K562 (cell line): Measurements from ENCODE around the gene AOC1. TPM values are rescaled to one million over a fixed set of nuclear protein-coding genes. Genes with fewer than 3 reads are reported as not detected.

Source experiments
- ASH1L ChIP-seq: fragments of 450-650 bp; IDR thresholded peaks from 2 replicates; pipeline ENCODE4 v1.6.1; 2018; ENCODE audit warnings: borderline replicate concordance, mild to moderate bottlenecking, low read depth; ENCODE audit not compliant: partially characterized antibody
- CBFB ChIP-seq: sonication (generic); formaldehyde crosslinking; IDR thresholded peaks from 2 replicates; pipeline ENCODE4 v1.4.0; 2020; ENCODE audit warnings: mild to moderate bottlenecking, missing genetic modification reagents
- CHD2 ChIP-seq: IDR thresholded peaks from 2 replicates; pipeline ENCODE4 v1.6.1; 2011; ENCODE audit warnings: low read depth, low read length
- DIDO1 ChIP-seq: fragments of 450-650 bp; IDR thresholded peaks from 2 replicates; pipeline ENCODE4 v1.6.1; 2016; ENCODE audit warnings: low read depth, missing biosample characterization, missing genetic modification characterization
- ELF4 ChIP-seq: fragments of 450-650 bp; formaldehyde crosslinking; IDR thresholded peaks from 2 replicates; pipeline ENCODE4 v1.4.0; 2022; ENCODE audit warnings: missing genetic modification characterization
- FOXA3 ChIP-seq, 2 experiments: fragments of 450-650 bp in 1 of 2; sonication (generic) in 1 of 2; formaldehyde crosslinking; IDR thresholded peaks in 1 of 2; conservative IDR thresholded peaks in 1 of 2; 2 replicates each; pipeline versions ENCODE4 v1.4.0 to v1.8.0; 2020 to 2022; ENCODE audit warnings: mild to moderate bottlenecking in 2 of 2, missing genetic modification reagents in 1 of 2
- NFXL1 ChIP-seq: fragments of 450-650 bp; formaldehyde crosslinking; IDR thresholded peaks from 2 replicates; pipeline ENCODE4 v1.4.0; 2021; ENCODE audit warnings: mild to moderate bottlenecking
- NR3C1 ChIP-seq: sonication (generic); formaldehyde crosslinking; IDR thresholded peaks from 2 replicates; pipeline ENCODE4 v1.8.1; 2022; ENCODE audit warnings: missing genetic modification reagents
- PHF8 ChIP-seq: fragments of 200-600 bp; sonication (generic); IDR thresholded peaks from 2 replicates; pipeline ENCODE4 v1.6.1; 2012; ENCODE audit warnings: mixed run types, mild to moderate bottlenecking, inconsistent platforms, low read length, moderate library complexity, borderline replicate concordance
- POLR2A ChIP-seq: fragments of 450-650 bp; conservative IDR thresholded peaks from 2 replicates; pipeline ENCODE4 v1.6.1; 2016
- PRPF4 ChIP-seq: fragments of 200-400 bp; formaldehyde crosslinking; IDR thresholded peaks from one replicate; pipeline ENCODE4 v1.6.1; 2017; ENCODE audit warnings: low read length, low read depth, mild to moderate bottlenecking; ENCODE audit not compliant: insufficient read depth, poor library complexity, severe bottlenecking
- RAD51 ChIP-seq: fragments of 450-650 bp; IDR thresholded peaks from 2 replicates; pipeline ENCODE4 v1.7.1; 2016; ENCODE audit warnings: low read depth, mild to moderate bottlenecking, borderline replicate concordance
- RBM14 ChIP-seq: fragments of 200-400 bp; formaldehyde crosslinking; IDR thresholded peaks from 2 replicates; pipeline ENCODE4 v1.6.1; 2018; ENCODE audit warnings: low read depth, mild to moderate bottlenecking, low read length, moderate library complexity, borderline replicate concordance; ENCODE audit not compliant: insufficient read depth
- RBM39 ChIP-seq: fragments of 200-400 bp; formaldehyde crosslinking; optimal IDR thresholded peaks from 2 replicates; pipeline ENCODE3; 2018; ENCODE audit warnings: low read depth, low read length
- RNF219 ChIP-seq: fragments of 250-450 bp; sonication (Bioruptor Pico); IDR thresholded peaks from 2 replicates; pipeline ENCODE4 v1.5.0; 2022; ENCODE audit warnings: mild to moderate bottlenecking
- ZBTB7A ChIP-seq: IDR thresholded peaks from 2 replicates; pipeline ENCODE4 v1.6.1; 2011; ENCODE audit warnings: low read depth, mild to moderate bottlenecking, low read length, moderate library complexity, borderline replicate concordance; ENCODE audit not compliant: control insufficient read depth
- ZNF175 ChIP-seq: fragments of 200-800 bp; sonication (Bioruptor generic); IDR thresholded peaks from 2 replicates; pipeline ENCODE4 v1.6.1; 2016; ENCODE audit warnings: low read depth, mild to moderate bottlenecking, missing genetic modification characterization, missing compliant biosample characterization
- ZNF274 ChIP-seq: IDR thresholded peaks from 2 replicates; pipeline ENCODE4 v1.6.1; 2011; ENCODE audit warnings: low read depth, mild to moderate bottlenecking, low read length, moderate library complexity, borderline replicate concordance
- ZNF311 ChIP-seq: fragments of 250-450 bp; sonication (Bioruptor Pico); IDR thresholded peaks from 2 replicates; pipeline ENCODE4 v1.4.0; 2020; ENCODE audit warnings: mild to moderate bottlenecking, moderate library complexity
- ZNF592 ChIP-seq: fragments of 450-650 bp; IDR thresholded peaks from 2 replicates; pipeline ENCODE4 v1.6.1; 2017; ENCODE audit warnings: antibody characterized with exemption, mild to moderate bottlenecking
- ZNF696 ChIP-seq: fragments of 250-450 bp; sonication (Bioruptor Pico); conservative IDR thresholded peaks from 2 replicates; pipeline ENCODE4 v1.4.0; 2020; ENCODE audit warnings: mild to moderate bottlenecking, moderate library complexity
- ZNF764 ChIP-seq: fragments of 250-450 bp; sonication (Bioruptor Pico); IDR thresholded peaks from 2 replicates; pipeline ENCODE4 v1.4.0; 2020; ENCODE audit warnings: low read depth, mild to moderate bottlenecking, moderate library complexity
- ZNF79 ChIP-seq: fragments of 250-450 bp; sonication (Bioruptor Pico); IDR thresholded peaks from 2 replicates; pipeline ENCODE4 v1.4.0; 2020; ENCODE audit warnings: low read depth, mild to moderate bottlenecking, moderate library complexity
- polyA plus RNA-seq, 8 experiments: library from polyadenylated mRNA; depleted of rRNA in 4 of 8; stranded (reverse) in 5 of 8; unstranded in 3 of 8; fragments of >200 nt; fragmentation: Nextera tagmentation in 2 of 8; fragmentation: Illumina TruSeq in 1 of 8; extraction: Ambion mirVana in 2 of 8; extraction: Trizol in 1 of 8; gene quantifications; 2 replicates each; pipeline versions ENCODE4 v1.2.1 to v1.2.3, GENCODE V29; 2011 to 2014; ENCODE audit warnings: inconsistent platforms in 1 of 8, missing spikeins in 1 of 8
- total RNA-seq, 7 experiments: library from RNA; depleted of rRNA in 6 of 7; stranded (reverse); fragments of >200 nt in 6 of 7; fragmentation: Illumina TruSeq in 2 of 7; extraction: Trizol in 2 of 7; gene quantifications; 2 replicates each; pipeline versions ENCODE4 v1.2.1 to v1.2.3, GENCODE V29; 2011 to 2021; ENCODE audit warnings: low replicate concordance in 1 of 7

The AOC1 gene
- total and polyA plus RNA-seq, 9 of the 15 experiments (the other 6 are each of a cell fraction or from before 2014, with no cell fraction given): not detected

DNA sequence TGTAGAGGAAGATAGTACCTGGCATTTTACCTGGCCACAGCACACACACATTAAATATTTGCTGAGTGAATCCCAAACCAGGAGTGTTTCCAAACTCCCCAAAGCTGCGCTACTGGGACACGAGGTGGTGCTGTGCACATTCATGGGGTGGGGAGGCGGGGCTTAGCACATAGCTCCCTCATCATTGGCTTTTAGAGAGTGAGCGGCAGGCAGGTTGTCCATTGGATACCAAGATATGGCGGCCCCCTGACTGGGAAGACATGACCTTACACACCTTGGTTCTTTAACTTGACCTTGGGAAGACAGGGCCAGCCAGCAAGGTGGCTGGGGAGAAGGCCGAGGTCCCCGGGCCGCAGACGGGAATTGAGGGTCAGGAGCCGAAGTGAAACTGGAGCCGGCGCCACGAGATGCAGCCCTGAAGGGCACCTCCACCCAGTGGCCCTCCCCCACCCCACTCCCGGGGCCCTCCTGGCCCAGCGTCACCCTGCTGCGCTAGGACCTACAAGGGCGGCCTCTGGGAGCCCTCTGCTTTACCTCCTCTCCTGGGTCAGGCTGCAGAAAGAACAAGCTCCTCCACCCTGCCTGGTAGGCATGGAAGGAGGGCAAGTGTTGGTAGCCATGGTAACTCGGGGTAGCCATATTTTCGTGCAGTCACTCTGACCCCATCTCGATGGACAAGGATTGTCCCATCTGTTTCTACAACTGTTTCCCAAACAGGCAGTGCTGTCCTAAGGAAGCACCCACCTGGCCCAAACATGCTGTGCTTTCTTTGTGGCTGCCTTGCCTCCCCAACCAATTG lies 27.7 kb upstream of the AOC1 start (continued):
- TF ChIP-seq RBM14 (no peak), ASH1L (peak; percentile 64), DIDO1 (tag) (peak; percentile 66; the same call in 1 of the 2 replicates), PHF8 (no peak; the same call in 1 of the 2 replicates), PRPF4 (no peak), ELF4 (CRISPR knock-in tag) (no peak), RBM39 (no peak), NFXL1 (CRISPR knock-in tag) (0 out of 2 replicates have a peak, but pooled peaks have one; percentile 22), ZNF79 (no peak), NR3C1 (no peak), FOXA3 (CRISPR knock-in tag; conservative IDR thresholded peaks at IDR 0.05 in 1 of 2, IDR thresholded peaks at IDR 0.05 in 1 of 2) (no peak), ZNF592 (no peak), RAD51 (no peak), CHD2 (peak; percentile 73), ZNF764 (CRISPR knock-in tag) (no peak), ZBTB7A (no peak), ZNF175 (CRISPR knock-in tag) (0 out of 2 replicates have a peak, but pooled peaks have one; percentile 16), POLR2A (no peak), CBFB (no peak), RNF219 (CRISPR knock-in tag) (no peak), ZNF696 (no peak), ZNF274 (no peak), ZNF311 (no peak)
